Left ventricle myocardium superior (tissue), 1 donor: ENCODE data around the gene BACH1. TPM values are rescaled to one million over a fixed set of nuclear protein-coding genes. Genes with fewer than 3 reads are reported as not detected.
A peak's percentile ranks its signal among the peaks of the same experiment; 100 is the strongest.

Experiments used
- ATAC-seq: fragments of 200-7000 bp; cut with Tn5 transposase; one replicate; pipeline ENCODE4 v1.9.1; 2020; ENCODE audit warnings: mild to moderate bottlenecking, moderate library complexity
- DNase-seq: peaks from one replicate; pipeline ENCODE4 v3.0.0-alpha.2; 2020
- intact Hi-C: fragments of 100-400 bp; cut with micrococcal nuclease; formaldehyde crosslinking; loops from one replicate; pipeline ENCODE4 v1.11.0; 2022
- total RNA-seq: library from RNA; stranded (reverse); fragmentation: NEBNext Ultra II Directional; extraction: Animal tissue kit (Norgen Biotek cat#: 25700); gene quantifications from one replicate; pipeline ENCODE4 v1.2.1, GENCODE V29; 2021
- donor health status: DM: no; HTN: yes; CAD: no; lungs with severe emphysema.

The BACH1 gene
- total RNA-seq, 1 donor from 2014 or later = 32.5 TPM

GRCh38 chr21:29309703-29310102 is 11.0 kb downstream of the BACH1 start:
- ATAC-seq = no peak
- intact Hi-C loops = no loop called here
- DNase-seq = no peak

- no peak for DNase-seq
- intact Hi-C loops = no loop called here
- no peak for ATAC-seq
Measured at GRCh38 chr21:29311802-29312201, 13.1 kb downstream of the BACH1 start.

GRCh38 chr21:29312981-29313380 is 14.3 kb downstream of the BACH1 start:
- no peak for ATAC-seq
- no peak for DNase-seq
- intact Hi-C loops = no loop called here

GRCh38 chr21:29313662-29314408 is 15.1 kb downstream of the BACH1 start:
- intact Hi-C loops = no loop called here
- no peak for ATAC-seq
- no peak for DNase-seq

- ATAC-seq (no peak), DNase-seq (no peak)
- intact Hi-C loops = no loop called here
Measured at GRCh38 chr21:29315131-29315749, 16.5 kb downstream of the BACH1 start.

GRCh38 chr21:29316029-29316742 is 17.5 kb downstream of the BACH1 start:
- no peak for ATAC-seq
- intact Hi-C loops = no loop called here

GRCh38 chr21:29316806-29317205 is 18.1 kb downstream of the BACH1 start:
- intact Hi-C loops = no loop called here
- ATAC-seq = no peak
- DNase-seq = no peak

More at GRCh38 chr21:29316029-29316742, 17.5 kb downstream of the BACH1 start:
- DNase-seq = no peak

GRCh38 chr21:29318354-29318753 is 19.6 kb downstream of the BACH1 start:
- DNase-seq = no peak
- peak; percentile 15 for ATAC-seq

GRCh38 chr21:29320031-29320430 is 21.3 kb downstream of the BACH1 start:
- DNase-seq (no peak), ATAC-seq (no peak)
- intact Hi-C loops = no loop called here

More at GRCh38 chr21:29318354-29318753, 19.6 kb downstream of the BACH1 start:
- intact Hi-C loops = no loop called here

- intact Hi-C loops = no loop called here
- DNase-seq (no peak), ATAC-seq (no peak)
Measured at GRCh38 chr21:29321217-29321616, 22.5 kb downstream of the BACH1 start.

GRCh38 chr21:29321932-29322928 is 23.5 kb downstream of the BACH1 start:
- ATAC-seq (no peak), DNase-seq (no peak)
- intact Hi-C loops = no loop called here

- DNase-seq = no peak
- intact Hi-C loops = no loop called here
- no peak for ATAC-seq
Measured at GRCh38 chr21:29323189-29323588, 24.5 kb downstream of the BACH1 start.

GRCh38 chr21:29326914-29327554 is 28.3 kb downstream of the BACH1 start:
- no peak for DNase-seq
- ATAC-seq = peak; percentile 25
- intact Hi-C loops = no loop called here

GRCh38 chr21:29329406-29329805 is 30.7 kb downstream of the BACH1 start:
- no peak for ATAC-seq
- intact Hi-C loops = no loop called here
- no peak for DNase-seq

GRCh38 chr21:29330797-29331196 is 32.1 kb downstream of the BACH1 start:
- ATAC-seq (no peak), DNase-seq (no peak)
- intact Hi-C loops = no loop called here

GRCh38 chr21:29332461-29333362 is 34.0 kb downstream of the BACH1 start:
- intact Hi-C loops = no loop called here
- DNase-seq = no peak
- peak; percentile 80 for ATAC-seq

GRCh38 chr21:29333406-29333805 is 34.7 kb downstream of the BACH1 start:
- DNase-seq (no peak), ATAC-seq (no peak)
- intact Hi-C loops = no loop called here
